GM23248 (cell line): Measurements from ENCODE around the gene KCNMA1.

Source experiments
- EZH2 ChIP-seq: fragments of 200-600 bp; sonication (generic); IDR thresholded peaks from 2 replicates; pipeline ENCODE4 v1.6.1; 2018; ENCODE audit warnings: antibody characterized with exemption, mild to moderate bottlenecking; ENCODE audit not compliant: insufficient read depth, poor library complexity, severe bottlenecking
- EZH2phosphoT487 ChIP-seq: fragments of 200-600 bp; sonication (generic); IDR thresholded peaks from 2 replicates; pipeline ENCODE4 v1.6.1; 2018; ENCODE audit warnings: antibody characterized with exemption, moderate library complexity, mild to moderate bottlenecking, low read depth; ENCODE audit not compliant: insufficient read depth

- no peak for TF ChIP-seq EZH2
- TF ChIP-seq EZH2phosphoT487: no peak
Observed at GRCh38 chr10:77349226-77349625, 288.4 kb downstream of the KCNMA1 start.
